MM.1S (cell line): Measurements from ENCODE around the gene JAG1.

Source experiments
- CTCF ChIP-seq: fragments of 300-600 bp; sonication (generic); IDR thresholded peaks from 2 replicates; pipeline ENCODE4 v1.5.1; 2016; ENCODE audit warnings: antibody characterized with exemption, low read length, mixed read lengths
- EZH2 ChIP-seq: fragments of 300-600 bp; sonication (generic); optimal IDR thresholded peaks from 2 replicates; pipeline ENCODE3; 2017; ENCODE audit warnings: low read depth, mild to moderate bottlenecking, antibody characterized with exemption, low read length, mixed read lengths
- EZH2phosphoT487 ChIP-seq: fragments of 300-600 bp; sonication (generic); IDR thresholded peaks from 2 replicates; pipeline ENCODE4 v1.6.1; 2018; ENCODE audit warnings: antibody characterized with exemption, low read length

DNA sequence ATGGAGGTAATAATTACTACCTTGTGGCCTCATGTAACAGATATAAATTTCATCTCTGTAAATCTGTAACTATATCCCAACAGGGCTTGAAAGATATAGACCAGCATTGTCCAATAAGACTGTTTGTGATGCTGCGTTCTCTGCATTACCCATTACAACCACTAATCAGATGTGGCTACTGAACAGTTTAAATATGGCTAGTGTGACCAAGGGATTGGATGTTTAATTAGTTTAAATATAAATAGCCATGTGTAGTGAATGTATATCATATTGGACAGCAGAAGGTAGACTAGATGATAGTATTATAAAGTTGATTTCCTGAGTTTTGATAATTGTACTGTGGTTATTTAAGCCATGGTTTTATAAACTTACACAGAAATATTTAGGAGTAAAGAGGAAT, 27.8 kb upstream of the JAG1 start:
- no peak for TF ChIP-seq CTCF
- no peak for TF ChIP-seq EZH2phosphoT487
- TF ChIP-seq EZH2 = no peak
